Glutamatergic neuron (in vitro differentiated cells): ENCODE measurements around the gene GARS1. TPM values are rescaled to one million over a fixed set of nuclear protein-coding genes. Genes with fewer than 3 reads are reported as not detected.

ENCODE experiments used
- DNase-seq: peaks from one replicate; pipeline ENCODE4 v3.0.0; 2022
- H3K27ac Mint-ChIP-seq: one replicate; pipeline ENCODE4 v1.8.0; 2020; ENCODE audit warnings: mild to moderate bottlenecking, mixed read lengths, inconsistent platforms; ENCODE audit not compliant: unreplicated experiment
- H3K27me3 Mint-ChIP-seq: one replicate; pipeline ENCODE4 v1.8.0; 2020; ENCODE audit warnings: mild to moderate bottlenecking, moderate library complexity, mixed read lengths, inconsistent platforms; ENCODE audit not compliant: unreplicated experiment
- H3K36me3 Mint-ChIP-seq: one replicate; pipeline ENCODE4 v1.8.0; 2020; ENCODE audit warnings: mild to moderate bottlenecking, mixed read lengths, inconsistent platforms; ENCODE audit not compliant: unreplicated experiment
- H3K4me1 Mint-ChIP-seq: one replicate; pipeline ENCODE4 v1.8.0; 2020; ENCODE audit warnings: mild to moderate bottlenecking, low read depth, mixed read lengths, inconsistent platforms; ENCODE audit not compliant: unreplicated experiment
- H3K4me3 Mint-ChIP-seq: one replicate; pipeline ENCODE4 v1.8.0; 2020; ENCODE audit warnings: mild to moderate bottlenecking, mixed read lengths, inconsistent platforms; ENCODE audit not compliant: unreplicated experiment
- H3K9me3 Mint-ChIP-seq: one replicate; pipeline ENCODE4 v1.8.0; 2020; ENCODE audit warnings: mild to moderate bottlenecking, moderate library complexity, mixed read lengths, inconsistent platforms; ENCODE audit not compliant: unreplicated experiment
- CTCF ChIP-seq: fragments of 200-600 bp; sonication (generic); IDR thresholded peaks from one replicate; pipeline ENCODE4 v1.5.0; 2021; ENCODE audit not compliant: partially characterized antibody, unreplicated experiment
- total RNA-seq: library from RNA; stranded (reverse); fragmentation: NEBNext Ultra II Directional; extraction: Animal tissue kit (Norgen Biotek cat#: 25700); gene quantifications from one replicate; pipeline ENCODE4 v1.2.1, GENCODE V29; 2021; ENCODE audit not compliant: unreplicated experiment

Gene GARS1
- total RNA-seq, 1 donor from 2014 or later: 511 TPM

GRCh38 chr7:30652698-30653641 is 58.3 kb downstream of the GARS1 start:
- Mint-ChIP-seq H3K4me3 (no peak overlapping the region), H3K27ac (no peak overlapping the region), H3K9me3 (peaks cover 7% of the 10 kb centered on the region), H3K36me3 (peaks cover 5% of the 10 kb centered on the region), H3K27me3 (peaks cover 11% of the 10 kb centered on the region), H3K4me1 (peaks cover 25% of the 10 kb centered on the region)
- no peak for DNase-seq
- TF ChIP-seq CTCF: no peak

DNA sequence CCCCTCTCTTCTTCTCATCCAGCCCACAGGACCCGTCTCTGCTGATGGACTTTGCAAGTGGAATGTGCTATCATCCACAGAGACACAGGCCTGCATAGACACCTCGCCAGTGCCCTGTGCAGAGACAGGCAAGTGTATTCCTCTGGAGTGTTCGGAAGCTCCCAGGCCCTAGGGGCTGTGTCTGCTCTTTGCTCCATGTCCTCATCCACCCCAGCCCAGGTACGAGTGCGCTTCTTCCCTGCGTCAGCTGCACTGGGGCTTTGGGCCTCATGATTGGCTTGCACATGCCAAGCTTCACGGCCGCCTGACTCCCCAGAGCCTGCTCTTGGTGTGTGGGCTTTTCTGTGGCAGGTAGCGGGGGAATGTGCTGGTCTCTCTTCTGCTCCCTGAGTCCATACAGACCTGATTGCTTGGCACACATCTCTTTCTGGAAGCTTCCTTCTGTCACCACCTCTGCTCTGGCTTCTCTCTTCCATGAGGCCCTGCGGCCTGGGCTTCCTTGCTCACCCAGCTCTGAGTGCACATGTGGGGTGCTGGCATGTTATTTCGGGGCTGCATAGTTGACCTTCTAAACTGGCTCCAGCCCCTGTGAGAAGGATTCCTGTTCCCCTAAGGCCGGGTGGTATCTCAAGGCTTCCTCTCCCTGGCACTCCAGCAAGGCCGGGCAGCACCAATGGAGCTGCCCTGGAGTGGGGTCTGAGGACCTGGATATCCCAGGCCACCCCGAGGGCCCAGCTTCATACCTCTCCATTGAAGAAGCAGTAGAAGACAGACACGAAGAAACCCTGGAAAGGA is 59.8 kb downstream of the GARS1 start:
- peaks cover 11% of the 10 kb centered on the region for H3K27me3 Mint-ChIP-seq

GRCh38 chr7:30655096-30655970 is 60.7 kb downstream of the GARS1 start:
- H3K4me3 Mint-ChIP-seq: no peak overlapping the region

More for the DNA sequence above, 59.8 kb downstream of the GARS1 start:
- TF ChIP-seq CTCF: no peak
- Mint-ChIP-seq H3K4me1 (peaks cover 22% of the 10 kb centered on the region), H3K36me3 (peaks cover 5% of the 10 kb centered on the region), H3K27ac (no peak overlapping the region), H3K4me3 (no peak overlapping the region), H3K9me3 (peaks cover 7% of the 10 kb centered on the region)
- DNase-seq: no peak

More at GRCh38 chr7:30655096-30655970, 60.7 kb downstream of the GARS1 start:
- no peak for TF ChIP-seq CTCF
- Mint-ChIP-seq H3K27me3 (peaks cover 7% of the 10 kb centered on the region), H3K36me3 (peaks cover 5% of the 10 kb centered on the region), H3K9me3 (peaks cover 3% of the 10 kb centered on the region), H3K27ac (no peak overlapping the region), H3K4me1 (peaks cover 14% of the 10 kb centered on the region)
- no peak for DNase-seq
